CD14-positive monocyte (primary cell): ENCODE results near the gene HMOX1. TPM values are rescaled to one million over a fixed set of nuclear protein-coding genes. Genes with fewer than 3 reads are reported as not detected.
A peak's percentile ranks its signal among the peaks of the same experiment; 100 is the strongest.
"Not testable (repeated sequence)": the region's sequence is repeated elsewhere in the genome, so short reads cannot be mapped to it uniquely, and the experiment has no call there.

Source experiments
- DNase-seq, 3 donors: peaks; one replicate each; pipeline ENCODE4 v3.0.0-alpha.2; 2011 to 2022
- H2AFZ ChIP-seq: 2 replicates; pipeline ENCODE4 v1.6.0; 2012; ENCODE audit warnings: mild to moderate bottlenecking, low read depth, low read length, inconsistent platforms; ENCODE audit not compliant: insufficient read depth, poor library complexity, severe bottlenecking
- H3K27ac ChIP-seq, 2 donors: 1 replicate in 1 of 2; 2 replicates in 1 of 2; pipeline ENCODE4 v1.5.1; 2012 to 2013; ENCODE audit warnings: low read length in 2 of 2, control low read depth in 1 of 2, inconsistent platforms in 1 of 2, low read depth in 1 of 2, mild to moderate bottlenecking in 1 of 2
- H3K27me3 ChIP-seq, 2 donors: one replicate each; pipeline versions ENCODE4 v1.6.0 to v1.6.1; 2011 to 2013; ENCODE audit warnings: low read length in 2 of 2; ENCODE audit not compliant: control insufficient read depth in 2 of 2, insufficient read depth in 2 of 2
- H3K36me3 ChIP-seq, 2 donors: replicated peaks in 1 of 2; 1 replicate in 1 of 2; 2 replicates in 1 of 2; pipeline versions ENCODE4 v1.5.1 to v1.6.1; 2012 to 2013; ENCODE audit warnings: low read length in 2 of 2, control low read depth in 1 of 2, inconsistent platforms in 1 of 2, mild to moderate bottlenecking in 1 of 2; ENCODE audit not compliant: insufficient read depth in 2 of 2, control insufficient read depth in 1 of 2
- H3K4me1 ChIP-seq, 2 donors: 1 replicate in 1 of 2; 2 replicates in 1 of 2; pipeline versions ENCODE4 v1.5.1 to v1.6.1; 2012 to 2013; ENCODE audit warnings: low read length in 2 of 2, control low read depth in 1 of 2, inconsistent platforms in 1 of 2, mild to moderate bottlenecking in 1 of 2, moderate library complexity in 1 of 2; ENCODE audit not compliant: insufficient read depth in 2 of 2, control insufficient read depth in 1 of 2
- H3K4me2 ChIP-seq: replicated peaks from 2 replicates; pipeline ENCODE3; 2012; ENCODE audit warnings: low read length, moderate library complexity, mild to moderate bottlenecking; ENCODE audit not compliant: poor library complexity, severe bottlenecking; ENCODE audit errors: extremely low read depth
- H3K4me3 ChIP-seq, 3 experiments: fragments of 200-600 bp in 1 of 3; sonication (generic) in 1 of 3; replicated peaks in 1 of 3; 1 replicate in 2 of 3; 2 replicates in 1 of 3; pipeline ENCODE4 v1.5.1; 2011 to 2013; ENCODE audit warnings: low read length in 3 of 3, mild to moderate bottlenecking in 3 of 3, control low read depth in 2 of 3, low read depth in 2 of 3, inconsistent platforms in 1 of 3, moderate library complexity in 1 of 3
- H3K79me2 ChIP-seq: 2 replicates; pipeline ENCODE4 v1.6.0; 2012; ENCODE audit warnings: mild to moderate bottlenecking, control low read depth, inconsistent platforms, low read length, moderate library complexity; ENCODE audit not compliant: insufficient read depth
- H3K9ac ChIP-seq: 2 replicates; pipeline ENCODE4 v1.6.0; 2017; ENCODE audit warnings: low read length, mild to moderate bottlenecking; ENCODE audit not compliant: insufficient read depth, poor library complexity, severe bottlenecking
- H3K9me3 ChIP-seq, 2 donors: replicated peaks in 1 of 2; 1 replicate in 1 of 2; 2 replicates in 1 of 2; pipeline versions ENCODE4 v1.5.1 to v1.6.1; 2012 to 2013; ENCODE audit warnings: low read length in 2 of 2, control low read depth in 1 of 2; ENCODE audit not compliant: control insufficient read depth in 1 of 2, insufficient read depth in 1 of 2
- H4K20me1 ChIP-seq: 2 replicates; pipeline ENCODE4 v1.6.0; 2012; ENCODE audit warnings: mild to moderate bottlenecking, low read length, control low read depth, moderate library complexity; ENCODE audit not compliant: insufficient read depth
- H3K27ac Mint-ChIP-seq, 7 donors: one replicate each; pipeline ENCODE4 v1.8.0; 2020; ENCODE audit warnings: mild to moderate bottlenecking in 7 of 7, mixed read lengths in 7 of 7, moderate library complexity in 6 of 7, inconsistent platforms in 2 of 7
- H3K27me3 Mint-ChIP-seq, 3 donors: one replicate each; pipeline ENCODE4 v1.8.0; 2021 to 2022; ENCODE audit warnings: low read depth in 3 of 3, mild to moderate bottlenecking in 3 of 3, mixed read lengths in 3 of 3, moderate library complexity in 3 of 3, inconsistent platforms in 1 of 3
- H3K36me3 Mint-ChIP-seq, 2 donors: one replicate each; pipeline ENCODE4 v1.8.0; 2020; ENCODE audit warnings: mixed read lengths in 2 of 2, inconsistent platforms in 1 of 2, mild to moderate bottlenecking in 1 of 2
- H3K4me1 Mint-ChIP-seq: one replicate; pipeline ENCODE4 v1.8.0; 2020; ENCODE audit warnings: mild to moderate bottlenecking, mixed read lengths
- H3K4me3 Mint-ChIP-seq, 2 donors: one replicate each; pipeline ENCODE4 v1.8.0; 2020; ENCODE audit warnings: mild to moderate bottlenecking in 2 of 2, mixed read lengths in 2 of 2, moderate library complexity in 1 of 2
- H3K9me3 Mint-ChIP-seq, 7 donors: one replicate each; pipeline ENCODE4 v1.8.0; 2020 to 2022; ENCODE audit warnings: mixed read lengths in 7 of 7, mild to moderate bottlenecking in 6 of 7, moderate library complexity in 6 of 7, inconsistent platforms in 2 of 7
- WGBS: methylation state at CpG from one replicate; pipeline ENCODE4 v1.1.5; 2013; ENCODE audit warnings: missing lambda C conversion rate; ENCODE audit not compliant: insufficient coverage; 5-methylcytosine and 5-hydroxymethylcytosine counted together
- intact Hi-C, 2 donors: fragments of 100-400 bp; cut with micrococcal nuclease; formaldehyde crosslinking; loops; one replicate each; pipeline versions ENCODE4 v1.15.0 to v1.15.1; 2023
- polyA plus RNA-seq, 3 donors: library from polyadenylated mRNA; depleted of rRNA in 1 of 3; unstranded in 2 of 3; stranded (reverse) in 1 of 3; fragments of 300-500 nt in 2 of 3; fragments of >200 nt in 1 of 3; fragmentation: Illumina TruSeq in 2 of 3; gene quantifications; 1 replicate in 2 of 3; 2 replicates in 1 of 3; pipeline ENCODE4 v1.2.3, GENCODE V29; 2012 to 2021
- TF ChIP-seq, protein P1 (sequence below): fragments of 200-600 bp; IDR thresholded peaks from one replicate; pipeline ENCODE4 v1.8.0; 2022; ENCODE audit warnings: antibody characterized with exemption, mild to moderate bottlenecking

The HMOX1 gene
- polyA plus RNA-seq, 3 donors, result 180 to 233 (median 193) TPM

DNA sequence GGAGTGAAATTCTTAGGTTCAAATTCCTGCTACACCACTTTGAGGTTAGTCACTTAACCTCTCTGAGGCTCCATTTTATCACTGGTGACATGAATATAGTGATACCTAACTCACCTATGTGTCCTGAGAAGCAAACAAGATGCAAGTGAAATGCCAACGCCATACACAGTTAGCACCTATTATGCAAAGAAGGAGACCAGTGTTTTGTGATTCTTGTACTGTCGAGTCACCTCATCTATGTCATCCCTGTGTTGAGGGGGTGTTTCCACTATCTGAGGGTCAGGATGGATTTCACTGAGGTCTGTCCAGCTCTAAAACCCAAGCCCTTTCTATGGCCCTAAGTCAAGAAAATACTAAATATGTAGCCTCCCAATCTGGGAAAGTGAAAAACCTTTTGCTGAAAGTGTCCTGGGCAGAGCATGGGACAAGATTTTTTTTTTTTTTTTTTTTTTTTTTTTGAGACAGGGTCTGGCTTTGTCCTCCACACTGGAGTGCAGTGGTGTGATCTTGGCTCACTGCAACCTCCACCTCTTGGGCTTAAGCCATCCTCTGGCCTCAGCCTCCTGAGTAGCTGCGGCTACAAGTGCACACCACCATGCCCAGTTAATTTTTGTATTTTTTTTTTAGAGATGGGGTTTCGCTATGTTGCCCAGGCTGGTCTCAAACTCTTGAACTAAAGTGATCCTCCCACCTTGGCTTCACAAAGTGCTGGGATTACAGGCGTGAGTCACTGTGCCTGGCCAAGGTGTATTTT, 14.1 kb downstream of the HMOX1 start:
- H3K9ac ChIP-seq, result no peak overlapping the region
- no peak overlapping the region for H3K4me3 ChIP-seq
- H3K4me2 ChIP-seq, result no peak overlapping the region
- no peak for DNase-seq
- peaks cover 26 to 40% of the 10 kb centered on the region in 2 donors for H3K4me1 ChIP-seq
- no peak overlapping the region for H2AFZ ChIP-seq
- no peaks in the 10 kb centered on the region for H3K27me3 ChIP-seq
- H3K4me1 Mint-ChIP-seq, result peaks cover 24% of the 10 kb centered on the region
- intact Hi-C loops, result loop anchor here in 1 of 2 donors (5.0 kb wide), 1 partner anchor 43 kb away; no protein-coding TSS in a partner anchor
- H4K20me1 ChIP-seq, result peaks cover 17% of the 10 kb centered on the region
- peaks cover 9% of the 10 kb centered on the region for H3K79me2 ChIP-seq
- peak overlapping the region in 3 of 7 donors; percentile 8 to 54 (median 15) for H3K27ac Mint-ChIP-seq
- no peak overlapping the region for H3K27ac ChIP-seq
- TF ChIP-seq, protein P1, sequence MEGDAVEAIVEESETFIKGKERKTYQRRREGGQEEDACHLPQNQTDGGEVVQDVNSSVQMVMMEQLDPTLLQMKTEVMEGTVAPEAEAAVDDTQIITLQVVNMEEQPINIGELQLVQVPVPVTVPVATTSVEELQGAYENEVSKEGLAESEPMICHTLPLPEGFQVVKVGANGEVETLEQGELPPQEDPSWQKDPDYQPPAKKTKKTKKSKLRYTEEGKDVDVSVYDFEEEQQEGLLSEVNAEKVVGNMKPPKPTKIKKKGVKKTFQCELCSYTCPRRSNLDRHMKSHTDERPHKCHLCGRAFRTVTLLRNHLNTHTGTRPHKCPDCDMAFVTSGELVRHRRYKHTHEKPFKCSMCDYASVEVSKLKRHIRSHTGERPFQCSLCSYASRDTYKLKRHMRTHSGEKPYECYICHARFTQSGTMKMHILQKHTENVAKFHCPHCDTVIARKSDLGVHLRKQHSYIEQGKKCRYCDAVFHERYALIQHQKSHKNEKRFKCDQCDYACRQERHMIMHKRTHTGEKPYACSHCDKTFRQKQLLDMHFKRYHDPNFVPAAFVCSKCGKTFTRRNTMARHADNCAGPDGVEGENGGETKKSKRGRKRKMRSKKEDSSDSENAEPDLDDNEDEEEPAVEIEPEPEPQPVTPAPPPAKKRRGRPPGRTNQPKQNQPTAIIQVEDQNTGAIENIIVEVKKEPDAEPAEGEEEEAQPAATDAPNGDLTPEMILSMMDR, result no peak
- H3K36me3 ChIP-seq, result peaks cover 37 to 51% of the 10 kb centered on the region in 2 donors
- WGBS, result no CpG with 5 or more reads among the region's 5 CpGs
- H3K27me3 Mint-ChIP-seq, result peaks cover 0 to 1% (median 0%) of the 10 kb centered on the region in 3 donors
- no peaks in the 10 kb centered on the region for H3K9me3 ChIP-seq
- peaks cover 42 to 53% of the 10 kb centered on the region in 2 donors for H3K36me3 Mint-ChIP-seq
- no peaks in the 10 kb centered on the region for H3K9me3 Mint-ChIP-seq
- H3K4me3 Mint-ChIP-seq, result no peak overlapping the region

DNA sequence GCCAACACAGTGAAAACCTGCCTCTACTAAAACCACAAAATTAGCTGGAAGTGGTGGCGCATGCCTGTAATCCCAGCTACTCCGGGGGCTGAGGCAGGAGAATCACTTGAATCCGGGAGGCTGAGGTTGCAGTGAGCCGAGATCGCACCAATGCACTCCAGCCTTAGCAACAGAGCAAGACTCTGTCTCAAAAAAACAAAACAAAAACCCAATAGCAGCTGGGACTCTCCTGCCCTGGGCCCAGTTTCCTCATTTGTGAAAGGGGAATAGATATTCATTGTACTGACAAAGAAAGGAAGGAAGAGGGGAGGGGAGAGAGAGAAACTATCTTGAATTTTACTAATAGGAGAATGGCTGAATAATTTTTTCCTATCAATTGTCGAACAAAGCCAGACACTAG, 15.7 kb downstream of the HMOX1 start:
- not testable (repeated sequence) for H3K9me3 Mint-ChIP-seq, H3K9me3 ChIP-seq, H3K27me3 Mint-ChIP-seq, H3K27me3 ChIP-seq, H4K20me1 ChIP-seq
- Histone ChIP-seq H2AFZ (peak overlapping the region; percentile 72), H3K4me2 (peak overlapping the region; percentile 40), H3K9ac (peak overlapping the region; percentile 57), H3K36me3 (peaks cover 25 to 35% of the 10 kb centered on the region in 2 donors), H3K79me2 (peaks cover 25% of the 10 kb centered on the region), H3K4me3 (peak overlapping the region in 1 of 3 experiments; percentile 42), H3K27ac (peak overlapping the region; percentile 81 to 87), H3K4me1 (peaks cover 35 to 52% of the 10 kb centered on the region in 2 donors)
- peaks cover 32 to 43% of the 10 kb centered on the region in 2 donors for H3K36me3 Mint-ChIP-seq
- peaks cover 37% of the 10 kb centered on the region for H3K4me1 Mint-ChIP-seq
- intact Hi-C loops, result loop anchor here in 1 of 2 donors (5.0 kb wide), 1 partner anchor 44 kb away; no protein-coding TSS in a partner anchor
- H3K4me3 Mint-ChIP-seq, result peak overlapping the region; percentile 27 to 60
- H3K27ac Mint-ChIP-seq, result peak overlapping the region; percentile 93 to 98 (median 96)
- 37% methylated on average over 3 of the region's 6 CpGs for whole genome bisulfite sequencing
- peak; percentile 54 to 80 (median 73) for DNase-seq
